ENCODE results near the gene MMS19.
"Not testable (repeated sequence)": the region's sequence is repeated elsewhere in the genome, so short reads cannot be mapped to it uniquely, and the experiment has no call there.

The MMS19 gene

GRCh38 chr10:97498076-97498840, at the start of gene MMS19:
TSS of gene MMS19 (minus strand) at chr10:97498422. CDS start at chr10:97498384, 38 bp downstream.
- peak; percentile 98 for DNase-seq

GRCh38 chr10:97547962-97548361, 49.7 kb upstream of the MMS19 start:
- no peak for DNase-seq

GRCh38 chr10:97547271-97547600, 49.0 kb upstream of the MMS19 start:
- DNase-seq = no peak

DNA sequence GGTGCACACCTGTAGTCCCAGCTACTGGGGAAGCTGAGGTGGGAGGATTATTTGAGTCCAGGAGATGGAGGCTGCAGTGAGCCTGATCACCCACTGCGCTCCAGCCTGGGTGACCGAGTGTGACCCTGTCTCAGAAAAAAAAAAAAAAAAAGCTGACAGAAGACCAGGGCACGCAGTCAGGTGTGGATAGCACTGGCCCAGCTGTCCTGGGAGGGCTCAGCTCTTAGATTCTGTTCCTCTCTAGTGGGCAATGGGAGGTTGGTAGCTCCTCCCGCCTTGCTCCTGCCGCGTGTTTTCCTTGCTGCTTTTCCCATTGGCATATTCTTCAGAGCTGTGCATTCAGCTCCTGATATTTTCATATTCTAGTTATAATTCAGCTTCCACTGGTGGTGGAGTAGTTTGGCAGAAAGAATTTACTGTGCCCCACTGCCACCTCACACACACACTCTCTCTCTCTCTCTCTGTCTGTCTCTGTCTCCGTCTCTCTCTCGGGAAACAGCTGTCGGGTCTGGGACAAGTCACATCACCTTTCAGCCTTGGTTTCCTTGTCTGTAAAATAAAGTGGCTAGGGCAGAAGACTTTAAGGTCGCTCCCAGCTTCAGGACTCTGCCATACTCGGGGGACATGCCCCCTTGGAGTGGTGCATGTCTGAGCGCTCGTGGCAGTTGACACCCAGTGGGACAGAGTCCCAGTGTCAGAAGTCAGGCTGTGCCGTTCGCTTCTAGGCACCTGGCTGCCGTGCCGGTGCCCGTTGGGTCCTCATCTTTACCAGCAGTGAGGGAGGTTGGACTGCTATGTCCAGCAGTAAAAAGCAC, 48.4 kb upstream of the MMS19 start:
- DNase-seq = no peak

GRCh38 chr10:97543025-97543546, 44.9 kb upstream of the MMS19 start:
- no peak for DNase-seq

GRCh38 chr10:97542169-97543024, 44.2 kb upstream of the MMS19 start:
- no peak for DNase-seq

DNA sequence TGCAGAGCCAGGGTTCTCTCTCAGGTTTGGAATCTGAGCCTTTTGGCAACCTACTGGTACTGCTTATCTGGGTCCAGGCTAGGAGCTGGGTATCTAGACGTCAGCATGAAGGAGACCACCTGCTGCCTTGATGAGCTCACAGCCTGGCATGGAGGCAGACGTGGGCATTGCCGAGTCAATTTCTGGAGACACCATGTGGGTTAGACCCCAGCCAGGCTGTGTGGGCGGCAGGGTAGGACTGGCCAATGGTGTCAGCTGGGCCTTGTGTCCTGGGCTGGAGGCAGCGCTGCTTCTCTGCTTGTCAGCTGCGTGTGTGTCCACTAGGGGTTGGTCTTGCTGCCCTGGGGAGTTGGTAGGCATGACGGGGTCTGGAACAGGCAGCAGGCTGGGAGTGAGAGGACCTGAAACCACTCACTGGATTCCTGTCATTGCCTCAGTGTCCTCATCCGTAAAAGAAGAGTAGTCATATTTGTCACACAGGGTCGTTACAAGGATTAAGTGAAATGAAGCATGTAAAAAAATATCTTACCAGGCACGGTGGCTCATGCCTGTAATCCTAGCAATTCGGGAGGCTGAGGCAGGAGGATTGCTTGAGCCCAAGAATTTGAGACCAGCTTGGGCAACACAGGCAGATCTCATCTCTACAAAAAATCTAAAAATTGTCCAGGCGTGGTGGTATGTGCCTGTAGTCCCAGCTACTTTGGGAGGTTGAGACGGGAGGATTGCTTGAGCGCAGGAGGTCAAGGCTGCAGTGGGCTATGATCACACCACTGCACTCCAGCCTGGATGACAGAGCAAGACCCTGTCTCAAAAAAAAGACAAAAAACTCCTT, 42.7 kb upstream of the MMS19 start:
- DNase-seq = no peak

- DNase-seq = no peak
Measured at GRCh38 chr10:97539523-97540200, 41.4 kb upstream of the MMS19 start.

DNA sequence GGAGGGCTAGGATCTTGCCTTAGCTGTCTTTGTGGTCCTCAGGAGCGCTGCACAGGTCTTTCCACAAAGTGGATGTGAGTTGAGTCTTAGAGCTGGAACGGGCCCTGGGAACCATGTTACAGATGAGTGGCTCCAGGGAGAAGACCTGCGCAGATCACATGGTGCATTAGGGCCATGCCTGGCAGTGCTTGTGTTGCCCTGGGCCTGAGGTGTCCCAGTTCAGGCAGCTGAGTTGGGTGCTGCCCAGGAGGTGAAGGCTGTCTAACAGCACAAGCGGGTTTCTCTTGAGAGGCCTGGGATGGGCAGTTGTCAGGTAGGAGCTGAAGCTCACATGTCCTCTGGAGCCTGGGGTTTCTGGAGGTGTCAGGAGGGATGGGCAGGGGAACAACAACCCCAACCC, 40.6 kb upstream of the MMS19 start:
- no peak for DNase-seq

- no peak for DNase-seq
Measured at GRCh38 chr10:97538411-97538810, 40.2 kb upstream of the MMS19 start.

DNA sequence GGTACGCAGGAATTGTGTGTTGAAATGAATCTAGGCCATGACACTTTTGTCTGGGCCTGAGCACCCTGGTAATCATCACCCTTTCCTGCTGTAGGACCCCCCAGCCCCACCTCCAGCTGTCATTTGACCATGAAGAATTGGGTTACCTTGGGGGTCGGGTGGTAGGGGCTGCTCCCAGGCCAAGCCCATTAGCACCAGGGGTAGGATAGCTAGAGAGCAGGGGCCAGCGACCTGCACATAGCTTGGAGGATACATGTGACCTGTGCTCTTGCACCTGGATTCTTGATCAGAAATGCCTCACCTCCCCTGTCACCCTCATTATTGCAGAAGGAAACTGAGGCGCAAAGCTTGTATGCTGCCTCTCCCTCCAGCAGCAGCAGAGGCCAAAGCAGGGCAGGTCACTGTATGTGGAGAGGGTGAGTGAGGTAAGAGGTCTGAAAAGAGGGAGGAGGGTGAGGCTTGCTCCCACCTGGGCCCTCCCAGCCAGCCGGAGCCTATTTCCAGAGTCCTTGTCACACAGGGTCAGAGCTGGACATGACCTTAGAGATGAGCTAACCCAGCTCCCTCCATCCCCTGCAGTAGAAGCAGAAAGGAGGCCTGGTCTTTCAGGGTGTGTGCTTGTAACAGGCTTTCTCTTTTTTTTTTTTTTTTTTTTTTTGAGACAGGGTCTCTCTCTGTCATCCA, 39.1 kb upstream of the MMS19 start:
- DNase-seq = no peak

GRCh38 chr10:97534746-97535367, 36.6 kb upstream of the MMS19 start:
- no peak for DNase-seq

DNA sequence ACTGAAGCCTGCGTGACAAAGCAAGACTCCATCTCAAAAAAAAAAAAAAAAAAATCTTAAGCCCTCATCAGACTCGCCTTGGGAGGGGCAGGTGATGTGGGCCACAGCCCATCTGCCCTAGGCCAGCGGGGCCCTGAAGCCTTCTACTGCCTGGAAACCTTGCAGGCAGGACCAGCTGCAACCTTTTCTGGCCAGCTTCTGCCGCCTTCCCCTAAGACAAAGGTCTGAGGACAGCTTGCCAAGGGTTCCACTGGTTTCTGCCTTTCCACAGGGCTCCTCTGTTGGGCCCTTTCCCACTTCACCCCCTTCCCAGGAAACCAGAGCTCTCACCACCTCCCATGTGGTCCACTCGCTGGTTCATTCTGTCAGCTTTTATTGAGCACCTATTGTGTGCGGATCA, 35.7 kb upstream of the MMS19 start:
- DNase-seq = no peak

GRCh38 chr10:97532935-97533671, 34.9 kb upstream of the MMS19 start:
- no peak for DNase-seq

DNA sequence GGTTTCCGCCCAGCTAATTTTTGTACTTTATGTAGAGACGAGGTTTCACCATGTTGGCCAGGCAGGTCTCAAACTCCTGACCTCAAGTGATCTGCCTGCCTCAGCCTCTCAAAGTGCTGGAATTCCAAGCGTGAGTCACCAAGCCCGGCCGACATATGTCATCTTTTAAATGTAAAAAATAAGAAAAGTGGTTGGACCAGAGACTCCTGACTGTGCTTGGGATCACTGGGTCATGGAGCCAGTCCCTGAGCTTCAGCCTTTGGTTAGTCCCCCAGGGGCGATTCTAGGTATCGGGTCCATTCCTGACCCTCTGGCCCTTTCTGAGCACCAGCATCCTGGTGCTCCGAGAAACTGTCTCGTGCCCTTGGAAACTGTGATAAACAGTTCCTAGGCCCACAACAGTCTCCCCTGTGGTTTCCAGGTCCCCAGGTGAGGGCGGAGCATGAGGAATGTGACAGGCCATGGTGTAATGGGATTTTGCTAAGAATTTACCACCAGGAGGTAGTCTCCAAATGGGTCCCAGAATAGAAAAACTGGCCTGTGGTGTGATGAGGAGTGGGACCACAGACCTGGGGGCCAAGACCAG, 33.3 kb upstream of the MMS19 start:
- DNase-seq = no peak

GRCh38 chr10:97529685-97530465, 31.7 kb upstream of the MMS19 start:
- no peak for DNase-seq

DNA sequence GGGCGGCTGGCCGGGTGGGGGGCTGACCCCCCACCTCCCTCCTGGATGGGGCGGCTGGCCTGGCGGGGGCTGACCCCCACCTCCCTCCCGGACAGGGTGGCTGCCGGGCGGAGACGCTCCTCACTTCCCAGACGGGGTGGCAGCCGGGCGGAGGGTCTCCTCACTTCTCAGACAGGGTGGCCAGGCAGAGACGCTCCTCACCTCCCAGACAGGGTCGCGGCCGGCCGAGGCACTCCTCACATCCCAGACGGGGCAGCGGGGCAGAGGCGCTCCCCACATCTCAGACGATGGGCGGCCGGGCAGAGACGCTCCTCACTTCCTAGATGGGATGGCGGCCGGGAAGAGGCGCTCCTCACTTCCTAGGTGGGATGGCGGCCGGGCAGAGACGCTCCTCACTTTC, 30.7 kb upstream of the MMS19 start:
- DNase-seq = not testable (repeated sequence)

GRCh38 chr10:97525683-97526110, 27.5 kb upstream of the MMS19 start:
- no peak for DNase-seq

DNA sequence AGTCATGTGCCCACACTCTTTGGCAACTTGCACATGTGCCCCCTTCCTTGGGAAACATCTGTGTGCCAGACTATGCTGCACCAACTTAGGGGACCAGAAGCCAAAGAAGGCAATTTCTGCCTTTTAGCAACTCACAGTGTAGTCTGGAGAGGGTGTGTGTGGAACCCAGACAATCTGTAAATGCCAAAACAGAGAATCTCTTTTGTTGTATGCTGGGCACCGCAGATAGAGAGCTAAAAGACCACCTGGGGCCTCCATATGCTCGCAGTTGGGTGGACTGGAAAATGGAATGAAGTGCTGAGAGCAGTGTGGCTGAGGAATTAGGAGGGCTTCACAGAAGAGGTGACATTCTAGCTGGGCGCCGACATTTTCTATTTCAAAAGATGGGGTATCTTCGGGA, 26.9 kb upstream of the MMS19 start:
- no peak for DNase-seq
